ENCODE results near the gene GSG1. TPM values are rescaled to one million over a fixed set of nuclear protein-coding genes. Genes with fewer than 3 reads are reported as not detected.
"Not testable (repeated sequence)": the region's sequence is repeated elsewhere in the genome, so short reads cannot be mapped to it uniquely, and the experiment has no call there.

Gene GSG1
- total RNA-seq, 2 experiments from 2014 or later: not detected

DNA sequence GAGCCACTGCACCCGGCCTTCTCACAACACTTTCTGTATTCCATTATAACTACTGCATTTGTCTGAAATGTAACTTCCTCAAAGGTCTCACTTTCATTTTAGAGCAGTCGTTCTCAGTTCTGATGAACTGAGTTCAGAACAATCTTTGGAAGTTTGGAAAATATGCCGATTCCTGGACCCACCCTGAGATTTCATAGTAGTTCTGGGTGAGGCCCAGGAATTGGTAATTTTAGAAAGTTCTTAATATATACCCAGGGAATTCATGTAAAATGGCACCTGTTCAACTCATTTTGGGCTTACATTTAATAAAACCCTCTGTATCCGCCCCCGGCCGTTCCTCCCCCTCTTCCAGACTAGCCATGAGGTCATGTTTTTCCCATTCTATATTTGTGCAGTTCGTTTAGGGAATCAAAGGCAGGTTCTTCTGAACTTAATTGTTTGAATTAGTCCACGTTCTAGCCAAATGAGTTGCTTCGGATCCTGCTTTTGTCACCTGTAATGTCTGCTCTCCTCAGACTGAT, 5.9 kb downstream of the GSG1 start:
- H3K4me3 Mint-ChIP-seq: peak overlapping the region; percentile 12
- CTCF ChIA-PET: interaction anchor here (0.6 to 2.5 kb wide), 6 partner anchors 11 to 196 kb away, joined by 3 to 10 read pairs (median 5); no protein-coding TSS in a partner anchor
- H3K9me3 Mint-ChIP-seq: no peaks in the 10 kb centered on the region
- H3K4me1 Mint-ChIP-seq: peaks cover 47% of the 10 kb centered on the region
- H3K27me3 Mint-ChIP-seq: peaks cover 2% of the 10 kb centered on the region
- POLR2A ChIA-PET: no interaction called here
- H3K36me3 Mint-ChIP-seq (ENCODE audit: low read depth): no peaks in the 10 kb centered on the region
- H3K27ac Mint-ChIP-seq: peak overlapping the region; percentile 81
- DNase-seq: no peak

DNA sequence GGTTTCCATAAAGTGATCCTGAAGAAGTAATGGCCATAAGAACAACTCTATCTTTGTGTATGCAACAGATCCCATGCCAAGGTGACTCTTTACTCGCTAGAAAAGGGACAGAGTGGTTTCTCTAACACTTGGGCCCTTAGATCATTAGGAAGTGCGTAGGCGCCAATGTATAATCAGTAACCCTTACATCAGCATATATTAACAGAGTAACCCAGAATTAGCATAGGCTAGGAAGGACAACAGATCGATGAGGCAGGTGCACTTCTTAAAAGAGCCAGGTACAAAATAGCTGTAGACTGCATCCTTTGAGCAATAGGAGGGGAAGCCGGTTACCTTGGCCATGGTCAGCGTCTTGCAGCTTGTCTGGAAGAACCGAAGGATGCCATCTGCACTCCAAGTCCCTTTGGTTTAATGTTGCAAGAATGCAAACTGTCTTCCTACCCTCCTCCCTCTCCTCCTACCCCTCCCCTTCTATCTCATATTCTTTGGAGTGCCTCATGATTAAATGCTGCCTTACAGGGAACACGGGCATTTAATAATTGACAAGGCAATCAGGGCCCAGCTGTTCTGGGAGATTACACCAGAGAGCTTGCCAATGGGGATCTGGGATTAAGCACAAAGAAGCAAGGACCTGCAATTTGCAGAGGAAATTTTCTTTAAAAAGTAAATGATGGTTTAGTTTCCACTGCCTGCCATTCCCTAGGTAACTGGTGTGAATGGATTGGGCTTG, 8.0 kb downstream of the GSG1 start:
- Mint-ChIP-seq H3K4me3 (no peak overlapping the region), H3K27me3 (peaks cover 2% of the 10 kb centered on the region), H3K36me3 (ENCODE audit: low read depth) (no peaks in the 10 kb centered on the region), H3K4me1 (peaks cover 31% of the 10 kb centered on the region), H3K9me3 (no peaks in the 10 kb centered on the region), H3K27ac (no peak overlapping the region)
- DNase-seq: no peak
- CTCF ChIA-PET: interaction anchor here (2.7 kb wide), 1 partner anchor 116 kb away, joined by 13 read pairs; no protein-coding TSS in a partner anchor
- POLR2A ChIA-PET: no interaction called here

GRCh38 chr12:13094367-13094766, 9.1 kb downstream of the GSG1 start:
- ChIA-PET CTCF (interaction anchor here (0.6 to 2.7 kb wide), 2 partner anchors 117 to 122 kb away, joined by 3 to 13 read pairs; no protein-coding TSS in a partner anchor), POLR2A (interaction anchor here (0.6 kb wide), 1 partner anchor 71 kb away, joined by 5 read pairs; no protein-coding TSS in a partner anchor)

GRCh38 chr12:13093848-13094220, 9.6 kb downstream of the GSG1 start:
- Mint-ChIP-seq H3K4me3 (no peak overlapping the region), H3K36me3 (ENCODE audit: low read depth) (no peaks in the 10 kb centered on the region), H3K27me3 (peaks cover 2% of the 10 kb centered on the region), H3K4me1 (peaks cover 16% of the 10 kb centered on the region), H3K9me3 (no peaks in the 10 kb centered on the region), H3K27ac (no peak overlapping the region)
- no peak for DNase-seq
- CTCF ChIA-PET: interaction anchor here (0.6 to 2.7 kb wide), 3 partner anchors 118 to 122 kb away, joined by 3 to 13 read pairs (median 4); no protein-coding TSS in a partner anchor
- POLR2A ChIA-PET: no interaction called here

More at GRCh38 chr12:13094367-13094766, 9.1 kb downstream of the GSG1 start:
- Mint-ChIP-seq H3K4me1 (peaks cover 22% of the 10 kb centered on the region), H3K4me3 (no peak overlapping the region), H3K9me3 (no peaks in the 10 kb centered on the region), H3K36me3 (ENCODE audit: low read depth) (no peaks in the 10 kb centered on the region), H3K27me3 (peaks cover 2% of the 10 kb centered on the region), H3K27ac (no peak overlapping the region)
- no peak for DNase-seq

- DNase-seq: no peak
- H3K27ac Mint-ChIP-seq: no peak overlapping the region
- no peak overlapping the region for H3K4me3 Mint-ChIP-seq
- peaks cover 11% of the 10 kb centered on the region for H3K4me1 Mint-ChIP-seq
- H3K9me3 Mint-ChIP-seq: no peaks in the 10 kb centered on the region
- H3K27me3 Mint-ChIP-seq: peaks cover 2% of the 10 kb centered on the region
- no peaks in the 10 kb centered on the region for H3K36me3 Mint-ChIP-seq (ENCODE audit: low read depth)
- POLR2A ChIA-PET: no interaction called here
- CTCF ChIA-PET: interaction anchor here (1.1 kb wide), 1 partner anchor 119 kb away, joined by 4 read pairs; no protein-coding TSS in a partner anchor
Observed at GRCh38 chr12:13093191-13093847, 10.1 kb downstream of the GSG1 start.

DNA sequence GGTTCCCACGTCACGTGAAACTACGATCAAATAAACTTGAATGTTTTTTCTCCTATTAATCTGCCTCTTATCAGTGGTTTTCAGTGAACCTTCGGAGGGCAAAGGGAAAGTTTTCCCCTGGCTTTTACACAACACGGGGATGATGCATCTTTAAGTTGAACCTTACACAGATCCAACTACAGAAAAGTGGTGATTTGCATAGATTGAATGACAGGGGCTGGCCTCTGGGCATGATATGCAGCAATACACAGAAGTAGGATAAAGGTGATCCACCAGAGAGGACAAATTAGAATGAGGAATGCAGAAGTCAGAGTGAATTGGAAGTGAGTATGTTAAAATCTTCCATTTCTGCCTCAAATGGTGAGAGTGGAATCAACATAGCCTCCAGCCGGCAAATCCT, 11.6 kb downstream of the GSG1 start:
- DNase-seq: no peak
- CTCF ChIA-PET: no interaction called here
- no peak overlapping the region for H3K4me3 Mint-ChIP-seq
- peaks cover 2% of the 10 kb centered on the region for H3K27me3 Mint-ChIP-seq
- no peaks in the 10 kb centered on the region for H3K9me3 Mint-ChIP-seq
- POLR2A ChIA-PET: no interaction called here
- H3K4me1 Mint-ChIP-seq: no peaks in the 10 kb centered on the region
- H3K27ac Mint-ChIP-seq: no peak overlapping the region
- H3K36me3 Mint-ChIP-seq (ENCODE audit: low read depth): no peaks in the 10 kb centered on the region

- no peak for DNase-seq
- no peaks in the 10 kb centered on the region for H3K9me3 Mint-ChIP-seq
- CTCF ChIA-PET: interaction anchor here (1.8 kb wide), 1 partner anchor 121 kb away, joined by 3 read pairs; no protein-coding TSS in a partner anchor
- POLR2A ChIA-PET: no interaction called here
- H3K4me3 Mint-ChIP-seq: no peak overlapping the region
- no peaks in the 10 kb centered on the region for H3K36me3 Mint-ChIP-seq (ENCODE audit: low read depth)
- no peaks in the 10 kb centered on the region for H3K4me1 Mint-ChIP-seq
- H3K27me3 Mint-ChIP-seq: peaks cover 2% of the 10 kb centered on the region
- H3K27ac Mint-ChIP-seq: no peak overlapping the region
Observed at GRCh38 chr12:13090054-13090453, 13.4 kb downstream of the GSG1 start.

DNA sequence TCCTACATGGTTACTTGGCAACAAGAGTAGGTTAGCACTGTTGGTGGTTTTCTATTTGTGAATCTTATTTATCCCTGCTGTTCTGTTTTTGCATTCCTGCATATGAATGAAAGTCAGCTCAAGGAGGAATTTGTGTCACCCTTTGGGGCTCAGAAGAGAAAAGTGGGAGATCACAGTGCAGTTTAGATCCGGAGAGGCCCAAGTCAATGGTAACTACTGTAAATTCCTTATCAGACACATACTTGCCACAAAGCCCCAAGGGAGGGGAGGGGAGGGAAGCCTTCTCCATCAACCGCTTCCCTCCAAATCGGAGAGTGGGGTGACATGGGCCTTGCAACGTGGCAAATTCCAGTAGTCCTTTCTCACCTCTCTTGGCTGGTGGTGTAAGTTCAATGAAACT, 15.0 kb downstream of the GSG1 start:
- ChIA-PET POLR2A (no interaction called here), CTCF (interaction anchor here (0.8 to 3.7 kb wide), 3 partner anchors 10 to 123 kb away, joined by 3 to 9 read pairs (median 8); no protein-coding TSS in a partner anchor)
- H3K36me3 Mint-ChIP-seq (ENCODE audit: low read depth): no peaks in the 10 kb centered on the region
- H3K9me3 Mint-ChIP-seq: no peaks in the 10 kb centered on the region
- H3K27ac Mint-ChIP-seq: no peak overlapping the region
- no peaks in the 10 kb centered on the region for H3K27me3 Mint-ChIP-seq
- H3K4me1 Mint-ChIP-seq: no peaks in the 10 kb centered on the region
- no peak overlapping the region for H3K4me3 Mint-ChIP-seq
- no peak for DNase-seq

DNA sequence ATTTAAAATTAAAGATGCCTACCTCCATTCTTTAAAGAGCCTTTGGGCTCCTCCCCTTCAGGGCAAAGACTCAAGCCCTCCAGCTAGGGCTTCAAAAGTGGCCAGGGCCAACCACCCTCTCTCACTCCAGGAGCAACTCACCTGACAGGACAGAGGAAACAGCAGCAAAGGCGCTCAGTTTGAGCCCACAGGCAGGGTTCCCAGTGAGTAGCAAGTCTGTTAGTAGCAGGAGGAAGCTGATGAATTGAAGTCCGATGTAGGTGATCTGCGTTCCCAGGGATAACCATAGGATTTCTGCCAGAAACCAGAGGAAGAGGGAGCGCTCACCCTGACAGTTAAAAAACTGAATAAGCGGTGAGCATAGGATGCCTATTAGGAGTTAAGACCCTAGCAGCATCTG, 15.7 kb downstream of the GSG1 start:
- no peak for DNase-seq
- no peak overlapping the region for H3K4me3 Mint-ChIP-seq
- no peaks in the 10 kb centered on the region for H3K36me3 Mint-ChIP-seq (ENCODE audit: low read depth)
- CTCF ChIA-PET: interaction anchor here (0.6 to 3.7 kb wide), 5 partner anchors 11 to 318 kb away, joined by 3 to 9 read pairs (median 3); no protein-coding TSS in a partner anchor
- POLR2A ChIA-PET: no interaction called here
- H3K4me1 Mint-ChIP-seq: no peaks in the 10 kb centered on the region
- no peaks in the 10 kb centered on the region for H3K27me3 Mint-ChIP-seq
- H3K27ac Mint-ChIP-seq: no peak overlapping the region
- H3K9me3 Mint-ChIP-seq: no peaks in the 10 kb centered on the region

- H3K36me3 Mint-ChIP-seq (ENCODE audit: low read depth): no peaks in the 10 kb centered on the region
- H3K27me3 Mint-ChIP-seq: no peaks in the 10 kb centered on the region
- no peaks in the 10 kb centered on the region for H3K4me1 Mint-ChIP-seq
- POLR2A ChIA-PET: no interaction called here
- no peaks in the 10 kb centered on the region for H3K9me3 Mint-ChIP-seq
- CTCF ChIA-PET: interaction anchor here (0.5 to 3.7 kb wide), 3 partner anchors 12 to 20 kb away, joined by 4 to 8 read pairs (median 4); no protein-coding TSS in a partner anchor
- H3K27ac Mint-ChIP-seq: no peak overlapping the region
- no peak overlapping the region for H3K4me3 Mint-ChIP-seq
- DNase-seq: no peak
Observed at GRCh38 chr12:13085968-13086686, 17.3 kb downstream of the GSG1 start.

- no peak for DNase-seq
- Mint-ChIP-seq H3K27me3 (no peaks in the 10 kb centered on the region), H3K4me3 (no peak overlapping the region), H3K9me3 (no peaks in the 10 kb centered on the region), H3K4me1 (no peaks in the 10 kb centered on the region), H3K36me3 (ENCODE audit: low read depth) (no peaks in the 10 kb centered on the region), H3K27ac (no peak overlapping the region)
- POLR2A ChIA-PET: no interaction called here
- CTCF ChIA-PET: interaction anchor here (1.1 to 3.7 kb wide), 3 partner anchors 11 to 250 kb away, joined by 4 to 8 read pairs (median 4); no protein-coding TSS in a partner anchor
Observed at GRCh38 chr12:13084898-13085640, 18.4 kb downstream of the GSG1 start.

DNA sequence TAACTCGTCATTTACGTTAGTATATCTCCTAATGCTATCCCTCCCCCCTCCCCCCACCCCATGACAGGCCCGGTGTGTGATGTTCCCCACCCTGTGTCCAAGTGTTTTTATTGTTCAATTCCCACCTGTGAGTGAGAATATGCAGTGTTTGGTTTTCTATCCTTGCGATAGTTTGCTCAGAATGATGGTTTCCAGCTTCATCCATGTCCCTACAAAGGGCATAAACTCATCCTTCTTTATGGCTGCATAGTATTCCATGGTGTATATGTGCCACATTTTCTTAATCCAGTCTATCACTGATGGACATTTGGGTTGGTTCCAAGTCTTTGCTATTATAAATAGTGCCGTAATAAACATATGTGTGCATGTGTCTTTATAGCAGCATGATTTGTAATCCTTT, 19.8 kb downstream of the GSG1 start:
- H3K27me3 Mint-ChIP-seq; H3K27ac Mint-ChIP-seq; H3K4me3 Mint-ChIP-seq; H3K36me3 Mint-ChIP-seq (ENCODE audit: low read depth); CTCF ChIA-PET; DNase-seq; H3K4me1 Mint-ChIP-seq; POLR2A ChIA-PET; H3K9me3 Mint-ChIP-seq: not testable (repeated sequence)
